Right atrium auricular region (tissue), 2 donors: Measurements from ENCODE around the gene LMTK2. TPM values are rescaled to one million over a fixed set of nuclear protein-coding genes. Genes with fewer than 3 reads are reported as not detected.

Experiments used
- DNase-seq: peaks from one replicate; pipeline ENCODE4 v3.0.0-alpha.2; 2019; ENCODE audit warnings: low spot score
- H3K27ac ChIP-seq, 2 donors: fragments of 200-600 bp; sonication (generic); 1 replicate in 1 of 2; 2 replicates in 1 of 2; pipeline ENCODE4 v1.5.1; 2016 to 2019
- H3K27me3 ChIP-seq, 2 donors: fragments of 200-600 bp; sonication (generic); one replicate each; pipeline versions ENCODE4 v1.5.1 to v1.6.0; 2017 to 2019
- H3K36me3 ChIP-seq: fragments of 200-600 bp; sonication (generic); one replicate; pipeline ENCODE4 v1.5.1; 2016
- H3K4me1 ChIP-seq, 2 donors: fragments of 200-600 bp; sonication (generic); one replicate each; pipeline versions ENCODE4 v1.5.1 to v1.6.0; 2017 to 2019
- H3K4me3 ChIP-seq, 2 donors: fragments of 200-600 bp; sonication (generic); 1 replicate in 1 of 2; 2 replicates in 1 of 2; pipeline ENCODE4 v1.5.1; 2017 to 2019; ENCODE audit warnings: mild to moderate bottlenecking in 1 of 2, moderate library complexity in 1 of 2
- H3K9me3 ChIP-seq, 2 donors: fragments of 200-600 bp; sonication (generic); one replicate each; pipeline ENCODE4 v1.5.1; 2019
- total RNA-seq, 2 donors: library from RNA; depleted of rRNA; stranded (reverse); fragments of >200 nt; gene quantifications; one replicate each; pipeline ENCODE4 v1.1.0, GENCODE V29; 2016
- TF ChIP-seq, protein P1 (sequence below), 2 donors: fragments of 200-600 bp; sonication (generic); IDR thresholded peaks; one replicate each; pipeline ENCODE4 v1.5.1; 2019; ENCODE audit warnings: antibody characterized with exemption in 2 of 2

LMTK2 gene
- total RNA-seq, 2 donors from 2014 or later: 39.2 to 54.1 TPM

DNA sequence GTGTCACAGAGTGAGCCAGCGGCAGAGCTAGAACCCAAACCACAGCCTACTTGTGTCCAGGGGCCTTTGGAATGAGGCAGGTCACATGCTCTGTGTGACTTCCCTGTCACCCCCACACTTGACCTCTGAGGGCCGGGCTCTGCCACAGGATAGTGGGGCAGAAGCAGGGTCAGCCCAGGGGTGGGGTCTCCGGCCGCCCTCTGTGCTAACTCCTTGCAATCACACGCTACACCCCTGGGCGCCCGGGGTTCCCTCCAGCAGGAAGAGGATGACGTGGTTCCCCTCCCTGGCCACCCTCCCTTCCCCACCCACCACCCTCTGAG is 125.6 kb downstream of the LMTK2 start:
- DNase-seq: no peak
- Histone ChIP-seq H3K4me3 (no peak overlapping the region), H3K4me1 (no peaks in the 10 kb centered on the region), H3K27ac (no peak overlapping the region), H3K9me3 (no peaks in the 10 kb centered on the region), H3K36me3 (peaks cover 11% of the 10 kb centered on the region), H3K27me3 (no peaks in the 10 kb centered on the region)
- TF ChIP-seq, protein P1, sequence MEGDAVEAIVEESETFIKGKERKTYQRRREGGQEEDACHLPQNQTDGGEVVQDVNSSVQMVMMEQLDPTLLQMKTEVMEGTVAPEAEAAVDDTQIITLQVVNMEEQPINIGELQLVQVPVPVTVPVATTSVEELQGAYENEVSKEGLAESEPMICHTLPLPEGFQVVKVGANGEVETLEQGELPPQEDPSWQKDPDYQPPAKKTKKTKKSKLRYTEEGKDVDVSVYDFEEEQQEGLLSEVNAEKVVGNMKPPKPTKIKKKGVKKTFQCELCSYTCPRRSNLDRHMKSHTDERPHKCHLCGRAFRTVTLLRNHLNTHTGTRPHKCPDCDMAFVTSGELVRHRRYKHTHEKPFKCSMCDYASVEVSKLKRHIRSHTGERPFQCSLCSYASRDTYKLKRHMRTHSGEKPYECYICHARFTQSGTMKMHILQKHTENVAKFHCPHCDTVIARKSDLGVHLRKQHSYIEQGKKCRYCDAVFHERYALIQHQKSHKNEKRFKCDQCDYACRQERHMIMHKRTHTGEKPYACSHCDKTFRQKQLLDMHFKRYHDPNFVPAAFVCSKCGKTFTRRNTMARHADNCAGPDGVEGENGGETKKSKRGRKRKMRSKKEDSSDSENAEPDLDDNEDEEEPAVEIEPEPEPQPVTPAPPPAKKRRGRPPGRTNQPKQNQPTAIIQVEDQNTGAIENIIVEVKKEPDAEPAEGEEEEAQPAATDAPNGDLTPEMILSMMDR (IDR thresholded peaks at IDR 0.05): no peak

DNA sequence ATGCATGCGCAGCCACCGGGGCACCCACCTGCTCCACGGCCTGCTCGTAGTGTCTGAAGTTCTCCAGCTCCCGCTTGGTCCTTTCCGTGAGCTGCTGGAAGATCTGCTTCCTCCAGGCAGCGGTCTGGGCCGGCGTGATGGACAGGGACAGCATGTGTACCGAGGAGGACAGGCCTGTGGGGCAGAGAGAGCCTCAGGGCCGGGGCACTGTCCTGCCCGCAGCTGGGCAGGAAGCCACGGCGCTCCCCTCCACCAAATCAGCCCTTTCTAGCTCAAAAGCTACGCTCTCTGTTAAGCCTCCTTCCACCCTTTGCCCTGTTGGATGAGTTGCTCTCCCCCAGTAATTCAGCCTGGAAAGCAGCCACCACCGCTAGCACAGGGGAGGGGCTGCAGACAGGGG is 126.1 kb downstream of the LMTK2 start:
- DNase-seq: no peak
- H3K27me3 ChIP-seq: no peaks in the 10 kb centered on the region
- H3K27ac ChIP-seq: no peak overlapping the region
- H3K36me3 ChIP-seq: peaks cover 11% of the 10 kb centered on the region
- H3K4me1 ChIP-seq: no peaks in the 10 kb centered on the region
- H3K9me3 ChIP-seq: no peaks in the 10 kb centered on the region
- TF ChIP-seq, protein P1 (IDR thresholded peaks at IDR 0.05): no peak
- no peak overlapping the region for H3K4me3 ChIP-seq

DNA sequence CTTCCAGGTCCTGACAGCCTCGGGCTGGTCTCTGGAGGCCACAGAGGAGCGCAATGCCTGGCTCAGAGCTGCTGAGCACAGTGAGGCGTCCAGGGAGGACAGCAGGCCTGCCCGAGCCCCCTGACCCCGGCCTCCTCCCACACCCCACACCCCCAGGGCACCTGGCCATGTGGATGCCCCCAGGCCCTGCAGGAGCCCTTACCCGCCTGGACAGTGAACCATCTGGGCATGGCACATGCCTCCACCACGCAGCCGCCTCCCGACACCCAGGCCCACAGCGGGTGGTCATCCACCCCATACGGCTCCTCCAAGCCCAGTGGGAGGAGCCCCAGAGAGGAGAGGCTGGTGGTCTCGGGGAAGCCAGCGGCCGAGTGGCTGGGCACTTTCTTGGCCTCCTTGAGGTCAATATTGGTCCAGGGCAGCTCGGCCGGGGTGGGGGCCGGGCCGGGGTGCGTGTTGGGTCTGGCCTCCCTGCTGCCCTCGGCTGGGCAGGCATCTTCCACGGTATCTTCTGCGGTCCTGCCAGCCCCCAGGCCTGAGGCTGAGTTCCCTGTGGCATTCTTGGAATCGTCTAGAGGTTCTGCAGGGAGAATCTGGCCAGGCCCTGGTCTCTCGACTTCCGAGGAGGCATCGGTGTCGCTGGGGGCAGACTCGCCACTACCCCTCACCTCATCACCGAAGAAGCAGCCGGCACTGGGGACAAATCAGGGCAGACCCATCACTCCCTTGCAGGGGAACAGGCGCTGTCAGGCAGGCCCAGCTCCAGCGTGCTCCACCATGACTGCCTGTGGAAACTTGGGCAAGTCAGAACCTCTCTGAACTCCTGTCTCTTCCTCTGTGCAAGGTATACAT is 126.8 kb downstream of the LMTK2 start:
- no peaks in the 10 kb centered on the region for H3K27me3 ChIP-seq
- no peaks in the 10 kb centered on the region for H3K9me3 ChIP-seq
- H3K36me3 ChIP-seq: peaks cover 15% of the 10 kb centered on the region
- TF ChIP-seq, protein P1 (IDR thresholded peaks at IDR 0.05): no peak
- DNase-seq: no peak
- no peak overlapping the region for H3K4me3 ChIP-seq
- no peaks in the 10 kb centered on the region for H3K4me1 ChIP-seq
- H3K27ac ChIP-seq: no peak overlapping the region

DNA sequence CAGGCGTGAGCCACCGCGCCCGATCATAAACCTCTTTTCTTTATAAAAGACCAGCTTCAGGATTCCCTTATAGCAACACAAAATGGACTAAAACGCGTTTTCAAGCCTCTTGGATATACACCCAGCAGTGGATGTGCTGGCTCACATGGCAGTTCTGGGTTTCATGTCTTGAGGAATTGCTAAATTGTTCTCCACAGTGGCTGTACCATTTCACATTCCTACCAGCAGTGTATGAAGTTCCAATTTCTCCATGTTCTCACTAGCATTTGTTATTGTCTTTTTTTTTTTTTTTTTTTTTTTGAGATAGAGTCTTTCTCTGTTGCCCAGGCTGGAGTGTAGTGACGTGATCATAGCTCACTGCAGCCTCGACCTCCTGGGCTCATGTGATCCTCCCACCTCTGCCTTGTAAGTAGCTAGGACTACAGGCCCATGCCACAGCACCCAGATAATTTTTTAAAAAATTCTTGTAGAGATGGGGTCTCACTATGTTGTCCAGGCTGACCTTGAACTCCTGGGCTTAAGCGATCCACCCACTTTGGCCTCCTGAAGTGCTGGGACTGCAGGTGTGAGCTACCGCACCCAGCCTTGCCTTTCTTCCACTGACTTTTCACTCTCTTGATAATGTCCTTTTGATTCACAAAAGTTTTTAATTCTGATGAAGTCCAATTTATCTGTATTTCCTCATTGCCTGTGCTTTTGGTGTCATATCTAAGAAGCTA is 127.9 kb downstream of the LMTK2 start:
- Histone ChIP-seq H3K4me3 (no peak overlapping the region), H3K4me1 (no peaks in the 10 kb centered on the region), H3K27ac (no peak overlapping the region), H3K27me3 (no peaks in the 10 kb centered on the region), H3K9me3 (no peaks in the 10 kb centered on the region), H3K36me3 (peaks cover 26% of the 10 kb centered on the region)
- no peak for DNase-seq
- TF ChIP-seq, protein P1 (IDR thresholded peaks at IDR 0.05): no peak

DNA sequence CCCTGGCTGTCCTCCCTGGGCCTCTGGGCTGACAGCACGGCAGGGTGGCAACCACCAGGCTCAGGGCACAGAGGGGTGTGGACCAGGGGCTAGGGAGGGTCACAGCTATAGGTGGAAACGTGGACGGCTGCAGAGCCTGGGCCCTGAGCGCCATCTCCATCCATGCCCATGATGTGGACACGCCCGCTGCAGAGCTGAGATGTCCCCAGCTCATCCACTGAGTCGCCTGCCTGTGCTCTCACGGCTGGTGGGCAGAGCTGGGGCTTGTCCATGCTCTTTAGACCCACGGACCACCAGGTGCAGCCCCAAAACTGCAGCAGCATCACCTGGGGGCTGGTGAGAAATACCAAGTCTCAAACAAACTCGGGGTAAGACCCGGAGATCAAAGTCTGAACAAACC is 129.2 kb downstream of the LMTK2 start:
- Histone ChIP-seq H3K4me3 (no peak overlapping the region), H3K4me1 (no peaks in the 10 kb centered on the region), H3K36me3 (peaks cover 37% of the 10 kb centered on the region), H3K27me3 (no peaks in the 10 kb centered on the region), H3K9me3 (no peaks in the 10 kb centered on the region), H3K27ac (no peak overlapping the region)
- TF ChIP-seq, protein P1 (IDR thresholded peaks at IDR 0.05): no peak
- DNase-seq: no peak
